ENCODE data around the gene LTK. TPM values are rescaled to one million over a fixed set of nuclear protein-coding genes. Genes with fewer than 3 reads are reported as not detected.

Gene LTK
- polyA plus RNA-seq, 1 donor = 14.7 TPM

- Histone ChIP-seq H3K9me3 (ENCODE audit: control insufficient read depth, low read depth, low read length) (no peaks in the 10 kb centered on the region), H3K27me3 (ENCODE audit: control insufficient read depth, insufficient read depth, low read length) (no peaks in the 10 kb centered on the region), H3K4me1 (ENCODE audit: control insufficient read depth, insufficient read depth, low read length) (no peaks in the 10 kb centered on the region), H3K27ac (ENCODE audit: low read length) (no peak overlapping the region), H3K4me3 (ENCODE audit: low read length) (no peak overlapping the region), H3K36me3 (ENCODE audit: control insufficient read depth, insufficient read depth, low read length) (peaks cover 50% of the 10 kb centered on the region)
- DNase-seq = no peak
- no CpG with 5 or more reads among the region's 1 CpG for WGBS (ENCODE audit: insufficient coverage, low lambda C conversion rate)
These were observed 21.9 kb upstream of the LTK start for GRCh38 chr15:41535544-41535943.

- WGBS (ENCODE audit: insufficient coverage, low lambda C conversion rate) = no CpG with 5 or more reads among the region's 6 CpGs
- Histone ChIP-seq H3K4me3 (ENCODE audit: low read length) (no peak overlapping the region), H3K27ac (ENCODE audit: low read length) (peak overlapping the region; percentile 3), H3K9me3 (ENCODE audit: control insufficient read depth, low read depth, low read length) (no peaks in the 10 kb centered on the region), H3K4me1 (ENCODE audit: control insufficient read depth, insufficient read depth, low read length) (no peaks in the 10 kb centered on the region), H3K36me3 (ENCODE audit: control insufficient read depth, insufficient read depth, low read length) (peaks cover 79% of the 10 kb centered on the region), H3K27me3 (ENCODE audit: control insufficient read depth, insufficient read depth, low read length) (no peaks in the 10 kb centered on the region)
- no peak for DNase-seq
These were observed 16.8 kb upstream of the LTK start for GRCh38 chr15:41530363-41530956.

- Histone ChIP-seq H3K27ac (ENCODE audit: low read length) (no peak overlapping the region), H3K9me3 (ENCODE audit: control insufficient read depth, low read depth, low read length) (no peaks in the 10 kb centered on the region), H3K4me3 (ENCODE audit: low read length) (no peak overlapping the region), H3K4me1 (ENCODE audit: control insufficient read depth, insufficient read depth, low read length) (no peaks in the 10 kb centered on the region), H3K27me3 (ENCODE audit: control insufficient read depth, insufficient read depth, low read length) (no peaks in the 10 kb centered on the region), H3K36me3 (ENCODE audit: control insufficient read depth, insufficient read depth, low read length) (peaks cover 60% of the 10 kb centered on the region)
- DNase-seq = no peak
- WGBS (ENCODE audit: insufficient coverage, low lambda C conversion rate) = no CpG with 5 or more reads among the region's 5 CpGs
These were observed 9.5 kb upstream of the LTK start for GRCh38 chr15:41523097-41523496.

DNA sequence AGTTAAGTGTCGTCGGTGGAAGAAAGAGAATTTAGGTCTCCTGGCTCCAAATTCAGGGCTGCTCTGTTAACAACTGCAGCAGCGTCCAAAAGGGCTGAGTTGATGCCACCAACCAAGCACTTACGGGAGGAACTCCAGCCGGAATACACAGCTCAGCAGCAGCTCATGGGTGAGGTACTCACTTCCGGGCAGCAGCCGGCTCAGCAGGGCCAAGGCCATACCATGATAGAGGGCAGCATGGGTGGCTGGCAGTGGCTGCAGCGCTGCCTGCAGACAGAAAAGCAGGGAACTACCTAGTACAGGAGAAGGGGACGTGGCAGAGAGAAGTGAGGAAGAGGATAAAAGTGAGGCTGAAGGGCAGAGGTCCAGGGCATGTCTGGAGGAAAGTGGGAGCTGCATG is 8.0 kb upstream of the LTK start:
- WGBS (ENCODE audit: insufficient coverage, low lambda C conversion rate) = no CpG with 5 or more reads among the region's 9 CpGs
- Histone ChIP-seq H3K36me3 (ENCODE audit: control insufficient read depth, insufficient read depth, low read length) (peaks cover 55% of the 10 kb centered on the region), H3K4me3 (ENCODE audit: low read length) (no peak overlapping the region), H3K27me3 (ENCODE audit: control insufficient read depth, insufficient read depth, low read length) (no peaks in the 10 kb centered on the region), H3K27ac (ENCODE audit: low read length) (no peak overlapping the region), H3K9me3 (ENCODE audit: control insufficient read depth, low read depth, low read length) (no peaks in the 10 kb centered on the region), H3K4me1 (ENCODE audit: control insufficient read depth, insufficient read depth, low read length) (no peaks in the 10 kb centered on the region)
- DNase-seq = no peak

DNA sequence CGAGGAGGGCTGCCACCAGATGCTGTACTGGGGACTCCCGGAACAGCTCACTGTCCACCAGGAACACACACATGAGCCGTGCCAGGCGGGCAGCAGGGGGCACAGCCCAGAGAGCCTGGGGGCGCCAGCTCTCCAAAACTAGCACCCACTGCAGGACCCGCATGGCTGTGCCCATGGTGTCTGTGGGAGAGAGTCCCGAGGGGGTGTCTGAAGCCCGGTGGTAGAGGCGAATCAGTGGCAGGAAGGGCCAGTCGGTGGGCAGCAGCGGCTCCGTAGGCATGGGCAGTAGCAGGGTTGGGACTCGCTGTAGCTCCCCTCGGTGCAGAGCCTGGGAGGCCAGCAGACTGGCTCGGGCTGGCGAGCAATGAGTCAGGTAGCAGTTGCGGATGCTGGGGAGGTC is 7.0 kb upstream of the LTK start:
- H3K36me3 ChIP-seq (ENCODE audit: control insufficient read depth, insufficient read depth, low read length) = peaks cover 48% of the 10 kb centered on the region
- H3K27me3 ChIP-seq (ENCODE audit: control insufficient read depth, insufficient read depth, low read length) = no peaks in the 10 kb centered on the region
- no peak overlapping the region for H3K27ac ChIP-seq (ENCODE audit: low read length)
- H3K4me1 ChIP-seq (ENCODE audit: control insufficient read depth, insufficient read depth, low read length) = no peaks in the 10 kb centered on the region
- H3K9me3 ChIP-seq (ENCODE audit: control insufficient read depth, low read depth, low read length) = no peaks in the 10 kb centered on the region
- H3K4me3 ChIP-seq (ENCODE audit: low read length) = no peak overlapping the region
- WGBS (ENCODE audit: insufficient coverage, low lambda C conversion rate) = no CpG with 5 or more reads among the region's 17 CpGs
- no peak for DNase-seq

DNA sequence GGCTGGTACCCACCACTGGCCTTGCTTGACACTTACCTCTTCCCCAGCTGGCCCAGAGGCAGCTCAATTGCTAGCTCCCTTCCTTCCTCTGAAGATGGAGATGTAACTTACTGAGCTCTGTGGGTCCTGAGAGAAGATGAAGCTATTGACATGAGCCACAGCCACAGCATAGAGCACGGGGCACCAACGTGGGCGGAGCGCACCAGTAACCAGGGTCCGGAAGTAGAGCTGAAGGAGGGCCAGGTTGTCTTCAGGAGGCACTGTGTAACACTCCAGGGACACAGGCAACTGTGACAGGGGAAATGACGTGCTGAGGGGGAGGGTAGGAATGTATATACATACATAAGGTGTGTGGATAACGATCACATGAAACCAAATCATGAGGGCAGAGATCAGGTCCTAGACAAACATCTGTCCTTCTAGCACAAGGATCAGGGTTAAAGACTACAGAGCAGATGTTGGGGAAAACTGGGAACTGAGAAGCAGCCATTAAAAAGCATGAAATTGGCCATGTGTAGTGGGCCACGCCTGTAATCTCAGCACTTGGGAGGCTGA is 4.3 kb upstream of the LTK start:
- Histone ChIP-seq H3K27ac (ENCODE audit: low read length) (no peak overlapping the region), H3K4me1 (ENCODE audit: control insufficient read depth, insufficient read depth, low read length) (peaks cover 11% of the 10 kb centered on the region), H3K4me3 (ENCODE audit: low read length) (no peak overlapping the region), H3K9me3 (ENCODE audit: control insufficient read depth, low read depth, low read length) (no peaks in the 10 kb centered on the region), H3K27me3 (ENCODE audit: control insufficient read depth, insufficient read depth, low read length) (peaks cover 11% of the 10 kb centered on the region), H3K36me3 (ENCODE audit: control insufficient read depth, insufficient read depth, low read length) (peaks cover 34% of the 10 kb centered on the region)
- WGBS (ENCODE audit: insufficient coverage, low lambda C conversion rate) = 50% methylated on average over 1 of the region's 8 CpGs
- no peak for DNase-seq

DNA sequence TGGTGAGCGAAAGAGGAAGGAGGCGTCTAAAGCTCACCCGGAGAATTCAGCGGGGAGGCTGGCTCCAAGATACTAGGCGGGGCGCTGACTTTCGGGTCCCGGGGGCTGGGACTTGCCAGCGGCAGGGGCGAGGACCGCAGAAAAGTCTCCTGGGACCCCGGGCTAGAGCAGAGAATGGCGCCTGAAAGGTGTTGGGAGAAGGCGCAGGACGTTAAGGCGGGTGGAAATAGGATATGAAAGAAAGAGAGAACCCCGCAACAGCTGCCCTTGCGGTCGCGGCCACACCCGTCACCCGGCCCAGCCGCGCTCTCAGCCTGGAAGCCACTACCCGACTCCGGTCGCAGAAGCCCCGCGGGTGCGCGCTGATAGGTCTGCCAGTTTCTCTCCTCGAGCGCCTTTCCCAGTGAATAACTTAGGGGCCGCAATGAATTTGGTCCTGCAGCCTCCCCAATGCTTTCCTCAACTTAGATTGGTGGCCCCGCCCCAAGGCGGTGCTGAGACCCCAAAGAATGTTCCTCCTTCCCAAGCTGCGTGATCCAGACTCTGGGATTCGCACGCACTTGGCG is 604 bp downstream of the LTK start:
- Histone ChIP-seq H3K36me3 (ENCODE audit: control insufficient read depth, insufficient read depth, low read length) (peaks cover 10% of the 10 kb centered on the region), H3K4me1 (ENCODE audit: control insufficient read depth, insufficient read depth, low read length) (peaks cover 24% of the 10 kb centered on the region), H3K27me3 (ENCODE audit: control insufficient read depth, insufficient read depth, low read length) (peaks cover 36% of the 10 kb centered on the region), H3K4me3 (ENCODE audit: low read length) (peak overlapping the region; percentile 34), H3K9me3 (ENCODE audit: control insufficient read depth, low read depth, low read length) (no peaks in the 10 kb centered on the region), H3K27ac (ENCODE audit: low read length) (no peak overlapping the region)
- WGBS (ENCODE audit: insufficient coverage, low lambda C conversion rate) = 0% methylated on average over 3 of the region's 40 CpGs
- peak in 1 of 2 donors; percentile 48 for DNase-seq

DNA sequence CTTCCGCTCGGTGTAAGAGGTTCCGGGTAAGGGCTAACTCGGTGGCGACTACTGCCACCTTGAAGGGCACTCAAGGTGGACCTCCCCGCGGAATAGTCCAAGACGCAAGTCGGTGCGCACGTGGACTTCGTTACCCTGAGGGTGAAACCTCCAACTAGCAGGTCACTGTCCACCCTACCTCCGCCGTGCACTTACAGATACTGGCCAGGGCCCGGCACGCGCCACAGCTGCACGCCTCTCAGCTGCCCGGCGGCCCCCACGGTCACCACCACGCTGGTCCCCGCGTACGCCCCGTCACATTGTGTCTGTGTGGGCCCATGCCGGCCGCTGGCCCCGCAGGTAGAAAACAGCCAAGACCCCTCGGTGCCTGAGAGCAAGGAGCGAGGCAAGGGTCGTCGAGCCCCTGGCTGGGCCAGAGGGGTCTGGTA is 1.1 kb downstream of the LTK start:
- Histone ChIP-seq H3K4me1 (ENCODE audit: control insufficient read depth, insufficient read depth, low read length) (peaks cover 24% of the 10 kb centered on the region), H3K27ac (ENCODE audit: low read length) (no peak overlapping the region), H3K4me3 (ENCODE audit: low read length) (peak overlapping the region; percentile 34), H3K9me3 (ENCODE audit: control insufficient read depth, low read depth, low read length) (no peaks in the 10 kb centered on the region), H3K27me3 (ENCODE audit: control insufficient read depth, insufficient read depth, low read length) (peaks cover 36% of the 10 kb centered on the region), H3K36me3 (ENCODE audit: control insufficient read depth, insufficient read depth, low read length) (peaks cover 6% of the 10 kb centered on the region)
- DNase-seq = peak in 1 of 2 donors; percentile 45
- no CpG with 5 or more reads among the region's 33 CpGs for WGBS (ENCODE audit: insufficient coverage, low lambda C conversion rate)

DNA sequence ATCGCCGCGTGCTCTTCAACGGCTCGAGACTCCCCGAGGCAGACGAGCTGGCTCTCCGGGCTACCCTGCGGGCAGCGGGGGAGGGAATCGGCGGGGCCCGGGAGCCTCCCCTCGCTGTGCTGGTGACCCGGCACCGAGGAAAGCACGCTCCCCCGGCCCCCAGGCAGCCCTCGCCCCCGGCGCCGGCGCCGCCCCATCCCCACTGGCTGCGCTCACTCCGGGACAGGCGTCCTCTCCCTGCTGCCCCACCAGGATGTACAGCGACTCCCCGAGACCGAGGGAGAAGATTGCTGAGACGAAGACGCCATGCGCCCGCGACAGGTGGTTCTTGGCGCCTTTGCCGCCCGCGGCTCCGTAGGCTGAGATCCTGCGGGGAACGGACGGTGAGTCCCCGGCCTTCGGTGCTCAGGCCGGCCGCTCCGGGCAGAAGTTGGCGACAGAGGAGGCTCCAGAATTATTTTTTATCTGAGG is 1.7 kb downstream of the LTK start:
- WGBS (ENCODE audit: insufficient coverage, low lambda C conversion rate) = no CpG with 5 or more reads among the region's 49 CpGs
- peak in 1 of 2 donors; percentile 48 for DNase-seq
- Histone ChIP-seq H3K4me1 (ENCODE audit: control insufficient read depth, insufficient read depth, low read length) (peaks cover 24% of the 10 kb centered on the region), H3K27ac (ENCODE audit: low read length) (no peak overlapping the region), H3K36me3 (ENCODE audit: control insufficient read depth, insufficient read depth, low read length) (peaks cover under 1% of the 10 kb centered on the region), H3K9me3 (ENCODE audit: control insufficient read depth, low read depth, low read length) (no peaks in the 10 kb centered on the region), H3K4me3 (ENCODE audit: low read length) (peak overlapping the region; percentile 34), H3K27me3 (ENCODE audit: control insufficient read depth, insufficient read depth, low read length) (peaks cover 36% of the 10 kb centered on the region)

- H3K9me3 ChIP-seq (ENCODE audit: control insufficient read depth, low read depth, low read length) = no peaks in the 10 kb centered on the region
- WGBS (ENCODE audit: insufficient coverage, low lambda C conversion rate) = no CpG with 5 or more reads among the region's 56 CpGs
- peaks cover 36% of the 10 kb centered on the region for H3K27me3 ChIP-seq (ENCODE audit: control insufficient read depth, insufficient read depth, low read length)
- H3K36me3 ChIP-seq (ENCODE audit: control insufficient read depth, insufficient read depth, low read length) = no peaks in the 10 kb centered on the region
- H3K4me3 ChIP-seq (ENCODE audit: low read length) = peak overlapping the region; percentile 34
- DNase-seq = peak in 1 of 2 donors; percentile 66
- no peak overlapping the region for H3K27ac ChIP-seq (ENCODE audit: low read length)
- peaks cover 24% of the 10 kb centered on the region for H3K4me1 ChIP-seq (ENCODE audit: control insufficient read depth, insufficient read depth, low read length)
These were observed 2.2 kb downstream of the LTK start for GRCh38 chr15:41511331-41511898.

All from large intestine (tissue), 3 donors.